NCI-H1105 treated with DMSO at 0.1 percent for 48 hours (cell line): ENCODE results near the gene KCNAB1.

Source experiments
- DNase-seq: peaks from one replicate; lab custom pipeline; 2025; lab: John Stamatoyannopoulos, UW

Gene KCNAB1

DNA sequence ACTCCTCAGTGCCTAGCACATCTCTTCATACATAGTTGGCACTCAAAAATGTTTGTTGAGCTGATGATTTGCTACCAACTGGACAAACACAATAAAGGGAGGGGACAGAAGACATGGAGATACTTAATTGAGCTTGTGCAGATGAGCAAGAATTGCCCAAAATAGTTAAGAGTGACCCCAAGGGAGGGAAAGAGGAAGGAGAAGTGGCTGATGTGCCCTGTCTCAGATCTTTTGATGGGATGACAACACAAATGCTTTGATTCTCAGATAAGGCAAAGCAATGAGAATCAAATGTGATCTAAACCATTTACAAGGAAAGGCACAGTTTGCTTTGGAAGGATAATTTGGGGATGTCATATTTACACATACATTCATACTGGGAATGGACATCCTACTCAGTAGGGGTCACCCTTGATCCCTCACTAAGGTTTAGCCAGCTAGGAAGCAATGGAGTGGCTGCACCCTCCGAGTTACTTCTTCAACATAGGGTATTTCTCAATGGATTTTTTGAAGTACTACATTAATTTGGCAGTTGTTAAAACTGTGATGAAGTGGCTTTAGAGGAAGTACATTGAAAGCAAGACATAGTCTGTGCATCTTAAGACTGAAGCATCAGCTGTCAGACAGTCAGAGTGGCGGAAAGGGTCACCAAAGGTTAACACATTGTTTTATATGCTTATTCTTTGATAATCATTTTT, 456.4 kb downstream of the KCNAB1 start:
- no peak for DNase-seq

DNA sequence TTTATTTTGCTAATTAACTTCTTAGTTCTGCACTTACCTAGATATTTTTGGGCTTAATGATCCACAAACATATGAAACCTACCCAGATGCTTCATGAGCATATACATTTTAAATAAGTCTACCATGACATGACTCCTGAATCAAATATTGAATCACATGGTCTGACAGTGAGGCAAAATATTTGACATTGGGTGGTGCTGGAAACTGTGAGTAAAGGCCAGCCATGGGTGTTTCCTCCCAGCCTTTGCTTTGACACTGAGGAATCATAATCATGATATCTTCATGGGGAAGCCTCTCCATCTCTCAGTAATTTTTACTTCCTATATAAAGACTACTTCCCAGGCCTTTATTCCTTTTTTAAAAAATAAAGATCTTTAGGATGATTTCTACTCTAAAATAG, 457.4 kb downstream of the KCNAB1 start:
- no peak for DNase-seq

DNA sequence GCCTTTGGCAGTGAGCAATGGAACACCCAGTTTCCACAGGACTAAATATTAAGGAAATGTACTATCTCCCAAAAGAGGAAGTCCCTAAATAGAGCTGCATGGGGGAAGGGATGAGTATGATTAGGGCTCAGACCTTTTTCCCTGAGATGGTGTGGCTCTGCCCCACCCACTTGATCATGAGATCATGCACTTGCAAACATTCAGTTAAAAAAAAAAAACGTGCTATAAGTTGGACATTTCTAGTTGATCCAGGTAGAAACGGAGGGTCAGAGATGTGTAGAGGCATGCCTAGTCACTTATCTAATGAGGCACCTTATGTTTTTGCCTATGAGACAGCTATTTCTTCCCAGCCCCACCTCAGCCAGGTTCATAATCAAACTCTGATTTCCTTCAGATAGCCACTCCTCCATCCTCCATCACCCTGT, 459.1 kb downstream of the KCNAB1 start:
- DNase-seq: no peak

DNA sequence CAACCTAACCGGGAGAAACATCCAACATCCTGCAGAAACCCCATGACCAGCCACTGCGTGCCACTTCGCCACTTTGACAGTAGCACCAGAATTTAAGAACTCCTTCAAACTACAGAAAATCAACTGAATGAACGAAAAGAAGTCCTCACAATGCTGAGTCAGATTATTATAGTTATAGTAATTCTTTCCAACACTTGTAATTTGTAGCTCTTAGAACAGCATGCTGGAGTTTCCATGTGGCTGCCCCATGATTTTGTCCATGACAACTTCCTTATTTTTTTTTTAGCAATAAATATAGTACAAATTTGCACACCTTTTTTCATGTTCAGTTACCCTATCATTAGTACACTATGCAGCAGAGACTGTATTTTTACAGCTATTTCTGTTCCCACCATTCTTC, 460.7 kb downstream of the KCNAB1 start:
- DNase-seq: no peak

DNA sequence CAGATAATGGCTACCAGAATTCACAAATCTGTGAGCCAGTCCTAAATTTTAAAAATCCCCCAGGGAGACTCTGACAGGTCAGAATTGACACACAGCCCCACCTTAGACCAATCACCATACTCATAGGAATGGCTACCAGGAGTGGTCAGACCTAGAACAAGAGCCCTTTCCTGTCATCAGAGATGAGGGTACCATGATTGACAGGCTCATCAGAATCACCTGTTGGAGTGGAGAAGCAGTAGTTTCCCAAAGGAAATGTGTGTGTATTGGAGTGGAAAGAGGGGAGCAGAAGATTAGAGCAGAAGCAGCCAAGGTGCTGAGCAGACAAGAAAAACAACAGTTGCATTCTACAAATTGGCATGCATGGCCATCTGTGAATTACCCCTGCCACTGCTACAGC, 461.6 kb downstream of the KCNAB1 start:
- no peak for DNase-seq

DNA sequence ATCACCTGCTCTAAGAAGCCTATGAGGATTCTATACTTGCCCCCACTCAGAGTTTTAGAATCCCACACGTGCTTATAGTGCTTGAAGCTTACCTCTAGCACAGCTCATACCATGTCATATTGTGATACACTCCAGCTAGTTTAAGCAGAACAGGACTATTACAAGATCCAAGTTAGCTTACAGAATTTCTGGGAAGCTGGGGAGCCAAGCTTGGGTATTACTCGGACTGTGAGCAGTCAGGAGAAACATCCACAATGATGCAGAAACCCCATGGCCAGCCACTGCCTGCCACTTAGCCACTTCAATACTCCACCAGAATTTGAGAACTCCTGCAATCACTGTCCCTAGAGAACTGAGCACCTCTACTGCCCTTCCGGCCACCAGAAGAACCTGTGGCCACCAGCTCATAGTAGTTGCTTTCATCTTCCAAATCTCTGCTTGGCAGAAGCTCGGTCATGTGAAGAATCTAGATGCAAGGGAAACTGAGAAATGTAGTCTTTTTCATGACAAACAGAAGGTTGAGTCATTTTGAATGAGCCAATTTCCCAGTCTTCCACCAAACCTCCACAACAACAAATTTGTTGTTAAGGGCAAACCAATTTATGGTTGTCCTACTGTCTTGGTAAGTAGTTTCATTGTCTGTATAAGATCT, 462.3 kb downstream of the KCNAB1 start:
- DNase-seq: no peak

DNA sequence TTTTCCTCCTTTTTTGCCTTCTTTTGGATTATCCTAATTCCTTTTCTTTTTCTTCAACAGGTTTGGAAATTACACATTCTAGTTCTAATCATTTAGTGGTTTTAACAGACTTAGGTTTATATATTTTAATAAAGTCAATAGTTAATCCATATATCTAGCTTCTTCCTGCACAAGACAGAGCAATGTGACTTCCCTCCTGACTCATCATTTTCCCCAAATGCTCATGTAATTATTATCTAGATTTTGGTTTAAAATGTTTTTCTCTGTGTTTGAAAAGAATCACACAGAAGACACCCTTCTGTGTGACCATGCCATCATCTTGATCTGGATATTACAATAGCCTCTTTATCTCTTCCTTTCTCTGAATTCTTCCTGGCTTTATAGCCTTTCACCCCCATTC, 463.1 kb downstream of the KCNAB1 start:
- DNase-seq: no peak

DNA sequence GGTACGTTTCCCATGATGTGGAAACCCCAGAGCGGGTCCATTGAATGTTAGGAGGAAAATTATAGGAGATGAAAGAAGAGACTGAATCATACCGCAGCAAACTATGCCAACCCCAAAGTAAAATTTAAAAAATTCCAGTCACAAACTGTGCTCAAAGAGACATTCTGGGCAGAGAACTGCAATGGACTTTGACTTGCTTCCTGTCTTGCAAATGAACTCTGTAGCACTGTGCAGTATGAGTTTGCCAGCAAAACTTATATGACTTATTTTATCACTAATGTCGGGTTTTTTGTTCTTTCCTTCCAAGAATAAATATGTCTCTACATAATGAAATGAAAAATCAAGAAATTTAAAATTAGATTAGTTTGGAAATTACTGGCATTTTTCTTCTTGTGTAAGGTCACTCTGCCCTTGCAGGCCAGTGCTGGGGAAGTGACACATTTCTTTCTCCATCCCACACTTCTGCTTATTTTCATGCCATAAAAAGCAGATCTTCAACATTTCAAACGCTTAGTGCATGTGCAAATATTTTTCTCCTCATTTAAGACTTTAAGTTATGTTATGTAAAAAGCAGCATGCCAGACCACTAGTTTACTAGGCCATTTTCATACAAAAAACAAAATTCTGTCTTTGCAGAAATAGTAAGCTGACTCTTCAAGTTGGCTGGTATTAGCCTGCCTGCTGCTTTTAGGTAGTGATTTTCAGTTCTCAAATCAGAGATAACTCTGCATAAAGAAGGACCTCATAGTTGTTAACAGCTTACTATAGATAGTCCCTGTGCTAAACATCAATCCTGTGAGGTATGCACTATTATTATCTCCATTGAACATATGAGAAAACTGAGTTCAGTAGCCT, 466.8 kb downstream of the KCNAB1 start:
- no peak for DNase-seq

- no peak for DNase-seq
Measured at GRCh38 chr3:156587760-156588069, 467.3 kb downstream of the KCNAB1 start.
